SU-DHL-6 (cell line): Measurements from ENCODE around the gene FCRL5.

Experiments
- CTCF ChIP-seq: fragments of 200-600 bp; sonication (generic); IDR thresholded peaks from one replicate; pipeline ENCODE4 v1.5.1; 2017; ENCODE audit warnings: antibody characterized with exemption, mild to moderate bottlenecking, low read length, moderate library complexity; ENCODE audit not compliant: insufficient read depth, poor library complexity, severe bottlenecking
- EZH2phosphoT487 ChIP-seq: fragments of 200-600 bp; sonication (generic), shearing (Covaris generic); conservative IDR thresholded peaks from 2 replicates; pipeline ENCODE4 v1.6.1; 2018; ENCODE audit warnings: mild to moderate bottlenecking, antibody characterized with exemption, low read length, moderate library complexity, mixed read lengths

- TF ChIP-seq EZH2phosphoT487 (no peak), CTCF (no peak)
Measured at GRCh38 chr1:157515709-157516108, 36.6 kb downstream of the FCRL5 start.
